A673 (cell line): Measurements from ENCODE around the gene KANK3. TPM values are rescaled to one million over a fixed set of nuclear protein-coding genes. Genes with fewer than 3 reads are reported as not detected.
"Not testable (repeated sequence)": the region's sequence is repeated elsewhere in the genome, so short reads cannot be mapped to it uniquely, and the experiment has no call there.

Source experiments
- BruUV-seq: library from RNA; stranded (reverse); fragments of 400-500 nt; replicated peaks from 2 replicates; lab custom pipeline; 2021; lab: Mats Ljungman, UMichigan
- CTCF ChIA-PET: fragments of 300-600 bp; sonication (Branson Sonifier 250); formaldehyde crosslinking; loops from one replicate; lab custom pipeline; 2022; ENCODE audit warnings: antibody characterized with exemption; lab: Charles Lee
- POLR2A ChIA-PET: fragments of 300-600 bp; sonication (Branson Sonifier 250); formaldehyde crosslinking; loops from one replicate; lab custom pipeline; 2022; ENCODE audit warnings: antibody characterized with exemption; ENCODE audit not compliant: low non-redundant PET; lab: Charles Lee
- DNase-seq: peaks from one replicate; pipeline ENCODE4 v3.0.0-alpha.2; 2015; ENCODE audit warnings: low spot score
- H3K27ac ChIP-seq: fragments of 200-600 bp; sonication (generic); 2 replicates; pipeline ENCODE4 v1.5.1; 2016; ENCODE audit warnings: mixed run types, low read depth, mild to moderate bottlenecking, mixed read lengths, antibody characterized with exemption, low read length; ENCODE audit not compliant: poor library complexity, severe bottlenecking
- H3K27me3 ChIP-seq: fragments of 200-600 bp; sonication (generic); replicated peaks from 2 replicates; pipeline ENCODE4 v1.6.1; 2017; ENCODE audit warnings: mixed run types, low read depth, mild to moderate bottlenecking, mixed read lengths, antibody characterized with exemption, low read length; ENCODE audit not compliant: insufficient read depth, poor library complexity
- H3K36me3 ChIP-seq: fragments of 200-600 bp; sonication (generic); 2 replicates; pipeline ENCODE4 v1.6.1; 2016; ENCODE audit warnings: mixed run types, mild to moderate bottlenecking, mixed read lengths, antibody characterized with exemption, low read length; ENCODE audit not compliant: insufficient read depth, poor library complexity, severe bottlenecking
- H3K4me1 ChIP-seq: fragments of 200-600 bp; sonication (generic); 2 replicates; pipeline ENCODE4 v1.6.1; 2017; ENCODE audit warnings: mixed run types, mild to moderate bottlenecking, mixed read lengths, antibody characterized with exemption, low read length; ENCODE audit not compliant: insufficient read depth, poor library complexity, severe bottlenecking
- H3K4me3 ChIP-seq: fragments of 200-600 bp; sonication (generic); 2 replicates; pipeline ENCODE4 v1.5.1; 2016; ENCODE audit warnings: low read depth, mixed run types, mild to moderate bottlenecking, mixed read lengths, low read length; ENCODE audit not compliant: poor library complexity, severe bottlenecking
- H3K9me3 ChIP-seq: fragments of 200-600 bp; sonication (generic); 2 replicates; pipeline ENCODE4 v1.6.1; 2016; ENCODE audit warnings: mixed run types, low read depth, mild to moderate bottlenecking, mixed read lengths, antibody characterized with exemption, low read length; ENCODE audit not compliant: poor library complexity, severe bottlenecking
- CTCF ChIP-seq: fragments of 300-800, 200-600 bp; sonication (generic); conservative IDR thresholded peaks from 2 replicates; pipeline ENCODE4 v1.5.1; 2017; ENCODE audit warnings: low read depth, mild to moderate bottlenecking, antibody characterized with exemption, low read length, moderate library complexity, mixed read lengths
- EZH2 ChIP-seq: fragments of 200-600 bp; sonication (generic); IDR thresholded peaks from 2 replicates; pipeline ENCODE4 v1.6.1; 2017; ENCODE audit warnings: borderline replicate concordance, low read depth, mild to moderate bottlenecking, mixed read lengths, antibody characterized with exemption, low read length; ENCODE audit not compliant: poor library complexity, severe bottlenecking
- intact Hi-C: fragments of 100-400 bp; cut with micrococcal nuclease; formaldehyde crosslinking; loops from one replicate; pipeline ENCODE4 v1.10.0; 2022; ENCODE audit not compliant: unreplicated experiment
- total RNA-seq: library from RNA; stranded (reverse); gene quantifications from 2 replicates; pipeline ENCODE4 v1.2.3, GENCODE V29; 2021

The KANK3 gene
- total RNA-seq, 1 experiment from 2014 or later, result 0.73 TPM

- Histone ChIP-seq H3K4me3 (no peak overlapping the region), H3K27ac (no peak overlapping the region), H3K9me3 (no peaks in the 10 kb centered on the region), H3K4me1 (peaks cover 15% of the 10 kb centered on the region), H3K27me3 (no peaks in the 10 kb centered on the region), H3K36me3 (peaks cover 13% of the 10 kb centered on the region)
- no TSS peak for BruUV-seq
- no peak for TF ChIP-seq EZH2
- no peak for TF ChIP-seq CTCF
- ChIA-PET CTCF (no interaction called here), POLR2A (no interaction called here)
- intact Hi-C loops, result no loop called here
- DNase-seq, result peak; percentile 47
These were observed 38.0 kb downstream of the KANK3 start for GRCh38 chr19:8304841-8305621.

- BruUV-seq, result no TSS peak
- Histone ChIP-seq H3K4me3 (no peak overlapping the region), H3K27ac (no peak overlapping the region), H3K9me3 (no peaks in the 10 kb centered on the region), H3K4me1 (peaks cover 8% of the 10 kb centered on the region), H3K27me3 (no peaks in the 10 kb centered on the region), H3K36me3 (peaks cover 8% of the 10 kb centered on the region)
- no peak for TF ChIP-seq EZH2
- TF ChIP-seq CTCF, result no peak
- no peak for DNase-seq
- ChIA-PET CTCF (no interaction called here), POLR2A (no interaction called here)
- intact Hi-C loops, result no loop called here
These were observed 40.3 kb downstream of the KANK3 start for GRCh38 chr19:8302734-8303133.

GRCh38 chr19:8302357-8302691 lies 40.7 kb downstream of the KANK3 start:
- H3K27me3 ChIP-seq, result no peaks in the 10 kb centered on the region
- peaks cover 8% of the 10 kb centered on the region for H3K36me3 ChIP-seq
- DNase-seq, result no peak
- TF ChIP-seq EZH2 (no peak), CTCF (no peak)
- H3K4me3 ChIP-seq, result no peak overlapping the region
- no peak overlapping the region for H3K27ac ChIP-seq
- POLR2A ChIA-PET, result no interaction called here
- intact Hi-C loops, result no loop called here
- no peaks in the 10 kb centered on the region for H3K9me3 ChIP-seq
- peaks cover 8% of the 10 kb centered on the region for H3K4me1 ChIP-seq
- CTCF ChIA-PET, result no interaction called here
- no TSS peak for BruUV-seq

- H3K4me1 ChIP-seq, H3K9me3 ChIP-seq, H3K4me3 ChIP-seq, DNase-seq, POLR2A ChIA-PET, BruUV-seq, intact Hi-C loops, H3K27ac ChIP-seq, CTCF ChIA-PET, H3K36me3 ChIP-seq, H3K27me3 ChIP-seq: not testable (repeated sequence)
These were observed 51.7 kb downstream of the KANK3 start for GRCh38 chr19:8291337-8291736.

- POLR2A ChIA-PET, H3K4me3 ChIP-seq, H3K27ac ChIP-seq, H3K36me3 ChIP-seq, H3K27me3 ChIP-seq, DNase-seq, intact Hi-C loops, H3K4me1 ChIP-seq, CTCF ChIA-PET, BruUV-seq, H3K9me3 ChIP-seq: not testable (repeated sequence)
These were observed 66.6 kb downstream of the KANK3 start for GRCh38 chr19:8276508-8276907.
